Natural killer cell treated with Interleukin-12 subunit alpha and Interleukin-12 subunit beta and Interleukin-15 and Interleukin-18, amount 100 ng/mL, for 72 hours (primary cell): ENCODE data around the gene ARHGEF4. TPM values are rescaled to one million over a fixed set of nuclear protein-coding genes. Genes with fewer than 3 reads are reported as not detected.

Source experiments
- ATAC-seq, 2 donors: fragments of 150-1000 bp; cut with Tn5 transposase in 1 of 2; sonication (Bioruptor Pico), chemical (Tn5 transposase) in 1 of 2; 2 replicates each; pipeline ENCODE4 v1.10.0; 2021
- DNase-seq: peaks from one replicate; pipeline ENCODE4 v3.0.0; 2022; ENCODE audit warnings: low spot score
- H3K27ac Mint-ChIP-seq, 2 donors: 1 replicate in 1 of 2; 2 replicates in 1 of 2; pipeline ENCODE4 v1.8.0; 2022; ENCODE audit warnings: mixed read lengths in 2 of 2, mild to moderate bottlenecking in 1 of 2, moderate library complexity in 1 of 2
- H3K27me3 Mint-ChIP-seq, 2 donors: 1 replicate in 1 of 2; 2 replicates in 1 of 2; pipeline ENCODE4 v1.8.0; 2022; ENCODE audit warnings: mixed read lengths in 2 of 2
- H3K36me3 Mint-ChIP-seq: one replicate; pipeline ENCODE4 v1.8.0; 2022; ENCODE audit warnings: mixed read lengths
- H3K4me1 Mint-ChIP-seq, 2 donors: 1 replicate in 1 of 2; 2 replicates in 1 of 2; pipeline ENCODE4 v1.8.0; 2022; ENCODE audit warnings: low read depth in 2 of 2, mixed read lengths in 2 of 2, mild to moderate bottlenecking in 1 of 2
- H3K4me3 Mint-ChIP-seq: one replicate; pipeline ENCODE4 v1.8.0; 2022; ENCODE audit warnings: mixed read lengths
- H3K9me3 Mint-ChIP-seq: 2 replicates; pipeline ENCODE4 v1.8.0; 2022; ENCODE audit warnings: mixed read lengths
- total RNA-seq, 2 donors: library from RNA; stranded (reverse); gene quantifications; one replicate each; pipeline ENCODE4 v1.2.3, GENCODE V29; 2022

ARHGEF4 gene
- total RNA-seq, 2 donors from 2014 or later = not detected

DNA sequence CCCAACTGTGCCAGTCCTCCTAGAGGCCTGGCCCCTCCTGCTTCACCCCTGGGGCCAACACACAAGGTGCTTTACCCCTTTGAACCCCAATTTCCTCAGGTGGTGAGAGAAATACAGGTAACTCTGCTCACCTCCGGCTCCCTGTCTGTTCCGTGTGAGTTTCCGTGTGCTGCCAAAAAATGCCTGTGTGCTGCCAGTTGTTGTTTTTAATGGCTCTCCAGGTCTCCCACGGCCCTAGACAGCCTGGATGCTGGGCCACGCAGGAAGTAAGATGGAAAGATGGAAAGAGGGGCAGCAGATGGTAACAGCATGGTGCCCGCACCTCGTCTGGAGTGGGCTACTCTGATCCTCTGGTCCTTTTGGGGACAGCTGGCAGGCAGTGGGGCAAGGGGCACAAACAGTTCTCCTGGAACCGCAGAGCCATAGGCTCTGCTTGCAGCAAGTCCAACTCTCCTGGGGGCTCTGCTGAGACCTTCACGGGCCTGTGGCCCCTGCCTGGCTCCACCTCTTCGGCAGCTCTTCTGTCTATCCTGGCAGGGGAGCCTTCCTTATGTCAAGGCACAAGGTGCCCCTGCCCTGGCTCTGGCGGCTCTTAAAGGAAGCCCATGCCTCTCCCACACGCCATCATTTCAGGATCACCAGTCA lies 4.3 kb upstream of the ARHGEF4 start:
- no peaks in the 10 kb centered on the region for H3K9me3 Mint-ChIP-seq
- H3K4me3 Mint-ChIP-seq = no peak overlapping the region
- no peak overlapping the region for H3K27ac Mint-ChIP-seq
- DNase-seq = peak; percentile 22
- H3K4me1 Mint-ChIP-seq = peaks cover 0 to 3% of the 10 kb centered on the region in 2 donors
- no peak for ATAC-seq
- H3K27me3 Mint-ChIP-seq = peaks cover 7 to 19% of the 10 kb centered on the region in 2 donors
- no peaks in the 10 kb centered on the region for H3K36me3 Mint-ChIP-seq

DNA sequence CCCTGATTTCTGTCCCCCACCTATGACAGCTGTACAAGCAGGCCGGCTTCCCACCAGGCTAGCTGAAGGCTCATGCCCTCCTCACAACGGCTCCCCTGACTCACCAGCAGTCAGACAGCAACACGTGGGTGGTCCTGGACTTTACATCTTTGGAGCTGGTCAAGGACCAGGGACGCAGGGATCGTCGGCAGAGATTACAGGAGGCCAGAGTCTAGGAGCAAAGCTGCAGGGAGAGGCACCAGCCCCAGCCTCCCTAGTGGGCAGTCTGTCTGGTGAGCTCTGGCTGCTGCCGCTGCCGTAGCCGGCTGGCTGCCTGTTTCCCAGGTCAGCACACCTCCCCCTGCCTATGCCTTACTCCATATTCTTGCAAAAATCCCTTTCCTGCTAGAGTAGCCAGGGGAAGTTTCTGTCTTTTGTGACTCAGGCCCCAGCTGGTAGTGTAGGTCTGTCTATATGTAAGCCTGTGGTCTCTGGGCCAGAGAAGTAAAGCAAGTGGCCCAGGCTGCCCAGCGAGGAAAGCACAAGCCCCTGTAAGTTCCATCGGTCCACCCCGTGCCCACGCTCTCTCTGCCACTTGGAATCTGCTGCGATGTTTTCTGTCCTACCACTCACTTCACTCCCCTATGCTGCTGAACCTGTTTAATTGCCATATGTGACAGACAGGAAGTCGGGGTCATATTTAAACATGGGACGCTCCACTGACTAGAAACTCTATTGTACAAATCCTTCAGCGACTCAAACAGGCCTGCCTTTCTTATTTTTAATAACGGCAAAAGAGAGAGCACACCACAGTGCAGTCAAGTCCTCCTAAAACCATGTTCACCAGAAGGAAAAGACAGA lies 2.4 kb upstream of the ARHGEF4 start:
- no peak overlapping the region for H3K27ac Mint-ChIP-seq

DNA sequence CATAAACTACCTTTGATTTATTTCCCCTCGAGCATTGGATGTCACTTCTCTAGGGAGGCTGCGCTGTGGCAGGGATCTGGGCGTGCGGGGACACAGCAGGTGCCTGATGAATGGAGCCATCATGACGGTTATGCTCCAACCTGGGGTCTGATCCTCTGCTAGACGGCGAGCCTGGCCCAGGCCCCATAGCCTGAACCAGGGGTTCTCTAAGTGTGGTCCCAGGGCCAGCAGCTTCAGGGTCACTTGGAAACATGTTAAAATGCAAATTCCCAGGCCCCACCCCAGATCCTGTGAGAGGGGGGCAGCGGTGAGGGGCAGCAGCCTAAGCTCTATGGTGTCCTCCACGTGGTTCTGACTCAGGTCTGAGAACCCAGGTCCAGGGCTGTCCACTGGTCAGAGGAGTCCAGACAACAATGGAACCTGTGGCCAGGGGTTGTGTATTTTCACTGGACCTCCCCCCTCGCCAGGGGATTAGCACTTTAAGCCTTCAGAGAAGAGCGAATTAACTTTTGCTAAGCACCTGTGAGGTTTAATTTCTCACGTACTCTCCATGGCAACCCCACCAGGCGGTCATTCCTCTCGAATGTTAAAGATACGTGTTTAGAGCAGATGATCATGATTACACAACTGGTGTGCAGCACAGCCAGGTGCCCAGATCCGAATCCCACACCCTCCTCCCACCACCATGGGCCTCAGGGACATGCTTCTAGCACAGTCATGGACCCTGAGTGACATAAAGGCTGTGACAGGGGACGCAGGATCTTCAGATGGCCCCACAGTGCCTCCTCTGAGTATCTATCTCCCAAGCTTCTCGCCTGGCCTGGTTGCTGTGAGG lies 1.6 kb upstream of the ARHGEF4 start:
- Mint-ChIP-seq H3K36me3 (no peaks in the 10 kb centered on the region), H3K27ac (no peak overlapping the region), H3K4me3 (no peak overlapping the region), H3K9me3 (no peaks in the 10 kb centered on the region), H3K27me3 (peaks cover 13 to 27% of the 10 kb centered on the region in 2 donors), H3K4me1 (peaks cover 0 to 3% of the 10 kb centered on the region in 2 donors)
- ATAC-seq (no peak), DNase-seq (peak; percentile 15)

More for the DNA sequence above, 2.4 kb upstream of the ARHGEF4 start:
- H3K36me3 Mint-ChIP-seq = no peaks in the 10 kb centered on the region
- H3K9me3 Mint-ChIP-seq = no peaks in the 10 kb centered on the region
- DNase-seq (peak; percentile 20), ATAC-seq (no peak)
- H3K4me3 Mint-ChIP-seq = no peak overlapping the region
- peaks cover 13 to 27% of the 10 kb centered on the region in 2 donors for H3K27me3 Mint-ChIP-seq
- peaks cover 0 to 3% of the 10 kb centered on the region in 2 donors for H3K4me1 Mint-ChIP-seq

DNA sequence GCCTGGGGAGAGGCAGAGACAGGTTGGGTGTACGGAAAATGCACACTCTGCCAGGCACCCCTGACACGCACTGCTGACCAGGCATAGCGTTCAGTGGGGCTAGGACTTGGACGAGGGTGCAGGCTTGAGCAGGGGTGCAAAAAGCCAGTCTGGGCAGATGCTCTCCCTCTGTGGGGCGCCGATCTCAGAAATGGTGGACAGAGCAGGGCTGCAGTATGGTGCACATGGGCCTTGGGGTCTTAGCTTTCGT lies 1.0 kb upstream of the ARHGEF4 start:
- Mint-ChIP-seq H3K4me1 (peaks cover 0 to 3% of the 10 kb centered on the region in 2 donors), H3K27me3 (peaks cover 13 to 27% of the 10 kb centered on the region in 2 donors), H3K4me3 (no peak overlapping the region), H3K36me3 (no peaks in the 10 kb centered on the region), H3K27ac (no peak overlapping the region), H3K9me3 (no peaks in the 10 kb centered on the region)
- DNase-seq (peak; percentile 44), ATAC-seq (no peak)

DNA sequence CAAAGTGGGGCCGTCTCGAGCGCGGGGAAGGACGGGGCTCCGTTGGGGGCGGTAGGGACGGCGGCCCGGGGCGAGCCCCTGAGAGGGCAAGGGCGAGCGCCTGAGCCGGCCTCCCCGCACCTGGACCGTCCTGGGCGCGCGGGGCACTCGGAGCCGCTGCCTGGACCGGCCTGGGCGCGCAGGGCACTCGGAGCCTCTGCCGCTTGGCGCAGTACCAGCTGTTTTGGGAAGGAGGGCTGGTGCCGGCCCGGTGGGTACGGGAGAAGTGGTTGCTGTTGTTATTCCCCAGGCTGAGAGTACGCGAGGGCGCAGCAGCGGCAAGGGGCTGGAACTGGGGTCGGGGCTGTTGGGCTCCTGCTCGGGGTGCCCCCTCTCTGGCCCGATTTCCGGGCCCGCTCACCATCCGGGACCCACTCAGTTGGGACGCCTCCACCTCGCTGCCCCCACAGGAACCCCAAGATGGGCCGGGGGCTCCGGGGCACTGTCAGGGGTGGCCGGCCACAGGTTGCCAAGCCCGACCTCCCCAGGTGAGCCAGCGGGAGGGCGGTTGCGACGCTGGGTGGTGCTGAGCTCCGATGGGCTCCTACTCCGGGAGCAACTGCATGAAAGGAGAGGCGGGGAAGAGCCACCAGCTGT lies 579 bp downstream of the ARHGEF4 start:
- Mint-ChIP-seq H3K27ac (no peak overlapping the region), H3K36me3 (no peaks in the 10 kb centered on the region), H3K27me3 (peaks cover 14 to 26% of the 10 kb centered on the region in 2 donors), H3K4me1 (peaks cover 0 to under 1% of the 10 kb centered on the region in 2 donors), H3K4me3 (no peak overlapping the region), H3K9me3 (no peaks in the 10 kb centered on the region)
- DNase-seq = peak; percentile 45
- ATAC-seq = no peak

DNA sequence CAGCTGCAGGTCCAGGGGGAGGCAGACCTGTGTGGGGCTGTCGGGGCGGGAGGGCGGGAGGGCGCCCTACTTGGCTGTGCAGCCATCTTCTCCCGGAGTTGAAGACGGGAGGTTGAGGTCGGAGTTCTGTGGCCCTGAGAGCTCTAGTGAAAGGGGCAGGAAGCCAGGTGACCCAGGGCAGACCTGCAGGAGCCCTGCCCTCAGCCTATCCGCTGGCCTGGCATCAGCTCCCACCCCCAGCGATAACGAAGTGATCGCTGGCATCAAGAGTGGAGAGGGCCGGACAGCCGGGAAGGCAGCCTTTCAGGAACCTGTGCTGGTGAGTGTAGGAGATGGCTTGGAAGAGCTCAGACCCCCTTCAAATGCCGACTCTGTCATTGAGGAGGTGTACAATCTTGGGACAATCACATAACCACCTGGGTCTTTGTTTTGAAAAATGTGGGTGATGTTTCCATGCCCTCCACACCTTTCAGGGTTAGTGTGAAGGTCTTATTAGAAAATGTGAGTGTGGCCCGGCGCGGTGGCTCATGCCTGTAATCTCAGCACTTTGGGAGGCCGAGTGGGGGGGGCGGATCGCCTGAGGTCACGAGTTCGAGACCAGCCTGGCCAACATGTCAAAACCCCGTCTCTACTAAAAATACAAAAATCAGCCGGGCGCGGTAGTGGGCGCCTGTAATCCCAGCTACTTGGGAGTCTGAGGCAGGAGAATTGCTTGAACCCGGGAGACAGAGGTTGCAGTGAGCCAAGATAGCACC lies 1.3 kb downstream of the ARHGEF4 start:
- Mint-ChIP-seq H3K4me3 (no peak overlapping the region), H3K27me3 (peaks cover 13 to 19% of the 10 kb centered on the region in 2 donors), H3K27ac (no peak overlapping the region), H3K36me3 (no peaks in the 10 kb centered on the region), H3K9me3 (no peaks in the 10 kb centered on the region), H3K4me1 (no peaks in the 10 kb centered on the region)
- no peak for ATAC-seq
- DNase-seq = peak; percentile 37

DNA sequence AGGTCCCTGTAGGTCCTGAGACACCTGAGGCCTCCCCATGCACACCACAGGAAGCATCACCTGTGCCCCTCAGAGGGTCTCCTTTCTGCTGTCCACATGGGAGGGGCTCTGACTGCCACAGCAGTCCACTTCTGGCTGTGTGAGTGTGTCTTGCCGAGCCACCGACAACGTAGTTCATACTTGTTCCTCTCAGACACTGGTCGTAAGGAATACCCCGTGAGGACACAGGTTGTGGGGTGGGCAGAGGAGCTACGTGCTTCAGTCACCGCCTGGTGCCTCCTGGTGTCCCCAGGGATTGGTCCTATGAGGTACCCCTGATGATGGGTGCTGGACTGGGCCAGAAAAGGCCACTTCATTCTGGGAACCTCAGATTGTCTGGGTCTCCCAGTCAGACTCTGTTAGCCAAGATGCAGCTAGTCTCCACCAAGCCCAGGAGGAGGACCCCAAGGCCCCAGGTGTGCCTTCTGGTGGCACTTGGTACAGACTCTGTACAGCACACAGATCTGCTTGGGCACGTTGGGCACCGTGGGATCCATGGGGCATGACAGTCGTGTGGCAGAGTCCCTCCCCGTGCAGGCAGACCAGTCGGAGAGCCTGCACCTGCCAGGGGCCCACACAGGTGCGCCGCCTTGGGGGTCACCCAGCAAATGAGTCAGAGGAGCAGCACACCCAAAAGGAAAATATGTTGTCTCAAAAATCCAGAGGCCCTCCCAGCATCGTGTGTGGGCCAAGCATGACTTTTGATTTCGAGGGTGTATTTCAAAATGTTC lies 2.5 kb downstream of the ARHGEF4 start:
- ATAC-seq (no peak), DNase-seq (peak; percentile 41)
- Mint-ChIP-seq H3K4me1 (no peaks in the 10 kb centered on the region), H3K9me3 (no peaks in the 10 kb centered on the region), H3K36me3 (no peaks in the 10 kb centered on the region), H3K27me3 (peaks cover 13 to 15% of the 10 kb centered on the region in 2 donors), H3K4me3 (no peak overlapping the region), H3K27ac (no peak overlapping the region)

DNA sequence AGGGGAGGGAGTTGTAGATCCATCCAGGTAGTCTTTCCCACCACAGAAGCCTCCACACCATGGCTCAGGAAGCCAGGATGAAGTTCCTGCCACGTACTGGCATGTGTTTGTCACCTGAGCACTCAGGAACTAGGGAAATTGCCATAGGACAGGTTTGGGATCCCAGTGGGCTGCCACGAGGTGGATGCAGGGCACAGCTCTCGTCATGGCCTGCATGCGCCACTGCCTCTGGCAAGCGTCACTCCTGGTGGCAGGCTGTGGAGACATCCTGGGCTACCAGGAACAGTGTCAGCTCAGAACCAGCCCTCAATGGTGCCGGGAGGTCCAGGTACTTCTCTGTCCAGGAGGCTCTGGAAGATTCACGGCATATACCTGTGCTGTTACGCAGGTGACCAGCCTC lies 3.8 kb downstream of the ARHGEF4 start:
- Mint-ChIP-seq H3K27ac (no peak overlapping the region), H3K4me3 (no peak overlapping the region), H3K9me3 (no peaks in the 10 kb centered on the region)

DNA sequence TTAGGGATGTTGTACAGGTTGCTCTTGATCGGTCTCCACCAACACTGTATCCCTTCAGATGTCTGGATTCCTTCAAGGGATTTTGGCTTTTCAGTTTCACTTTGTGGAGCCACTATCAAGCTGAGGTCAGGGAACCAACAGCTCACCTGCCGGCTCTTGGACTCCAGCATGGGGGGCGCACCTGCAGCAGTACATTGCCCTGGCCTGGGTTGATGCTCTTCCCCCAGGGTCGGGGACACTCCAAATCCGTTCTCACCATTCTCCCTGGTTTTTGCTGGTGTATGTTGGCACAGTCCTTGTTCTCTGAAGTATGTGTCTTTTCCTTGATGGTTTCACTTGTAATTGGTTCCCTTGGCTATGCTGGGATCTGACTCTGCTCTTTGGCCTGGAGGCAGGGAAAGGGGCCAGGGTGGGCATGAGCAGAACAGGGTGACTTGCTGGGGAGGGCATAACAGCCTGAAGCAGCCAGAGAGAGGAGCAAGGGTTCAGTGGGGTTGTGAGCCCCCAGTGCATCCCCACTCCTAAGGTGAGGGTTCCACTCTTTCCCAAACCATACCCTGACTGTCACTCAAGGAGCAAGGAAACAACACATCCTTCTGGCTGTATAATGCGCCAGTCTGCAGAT lies 5.1 kb downstream of the ARHGEF4 start:
- peaks cover 8 to 10% of the 10 kb centered on the region in 2 donors for H3K27me3 Mint-ChIP-seq
- no peak overlapping the region for H3K4me3 Mint-ChIP-seq
- DNase-seq (peak; percentile 51), ATAC-seq (no peak)
- no peaks in the 10 kb centered on the region for H3K9me3 Mint-ChIP-seq
- H3K27ac Mint-ChIP-seq = no peak overlapping the region
- H3K36me3 Mint-ChIP-seq = no peaks in the 10 kb centered on the region
- no peaks in the 10 kb centered on the region for H3K4me1 Mint-ChIP-seq

More for the DNA sequence above, 3.8 kb downstream of the ARHGEF4 start:
- DNase-seq = peak; percentile 6
- ATAC-seq = no peak
- Mint-ChIP-seq H3K4me1 (no peaks in the 10 kb centered on the region), H3K27me3 (peaks cover 8 to 11% of the 10 kb centered on the region in 2 donors), H3K36me3 (no peaks in the 10 kb centered on the region)

DNA sequence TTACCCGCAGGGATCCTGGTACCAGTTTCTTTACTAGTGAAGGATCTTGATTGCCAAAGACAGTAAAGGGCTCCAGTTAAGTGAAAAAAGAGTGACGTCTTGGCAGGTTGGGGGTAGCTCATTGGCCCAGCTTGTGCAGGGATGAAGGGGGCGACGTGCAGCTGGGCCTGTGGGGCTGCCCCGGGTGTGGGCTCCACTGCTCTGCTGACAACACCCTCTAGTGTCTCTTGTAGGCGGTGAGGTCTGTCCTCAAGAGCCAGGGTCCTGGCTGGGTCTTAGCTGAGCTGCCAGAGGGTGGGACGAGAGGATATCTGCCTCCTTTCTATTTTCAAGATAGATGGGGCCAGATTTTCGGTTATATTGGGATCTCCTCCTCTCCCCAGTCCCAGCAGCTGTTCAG lies 6.1 kb downstream of the ARHGEF4 start:
- Mint-ChIP-seq H3K4me3 (no peak overlapping the region), H3K27ac (no peak overlapping the region), H3K36me3 (no peaks in the 10 kb centered on the region), H3K9me3 (no peaks in the 10 kb centered on the region), H3K4me1 (no peaks in the 10 kb centered on the region), H3K27me3 (peaks cover 8 to 10% of the 10 kb centered on the region in 2 donors)
- ATAC-seq = no peak
- DNase-seq = no peak

DNA sequence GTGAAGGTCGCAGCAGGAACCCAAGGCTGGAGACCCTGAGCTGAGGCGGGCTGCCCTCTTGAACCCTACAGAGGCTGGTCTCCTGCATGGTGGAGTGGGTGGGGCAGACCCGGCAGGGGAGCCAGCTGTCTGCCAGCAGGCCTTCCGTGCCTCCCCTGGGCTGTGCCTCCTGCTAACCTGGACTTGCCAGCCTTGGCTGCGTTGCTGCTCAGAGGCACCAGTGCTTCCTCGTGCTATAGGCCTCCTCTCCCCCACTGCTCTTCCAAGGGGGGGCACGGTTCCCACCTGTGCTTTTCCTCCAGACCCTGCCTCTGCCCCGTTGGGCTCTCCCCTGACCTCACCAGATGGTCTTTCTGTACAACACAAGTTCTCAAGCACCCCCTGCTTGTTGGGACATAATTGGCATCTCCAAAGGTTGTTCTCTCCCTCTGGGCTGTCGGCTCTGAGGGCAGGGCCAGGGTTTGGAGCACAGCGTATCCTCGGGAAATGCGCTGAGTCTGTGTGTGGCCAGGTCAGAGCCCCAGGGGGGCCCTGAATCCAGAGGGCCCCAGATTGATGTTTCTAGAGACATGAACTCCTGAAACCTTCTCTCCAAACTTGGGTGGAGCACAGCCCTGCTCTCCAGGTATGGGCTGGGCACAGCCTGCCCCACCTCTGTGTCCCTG lies 6.7 kb downstream of the ARHGEF4 start:
- no peaks in the 10 kb centered on the region for H3K36me3 Mint-ChIP-seq
- peaks cover 4 to 8% of the 10 kb centered on the region in 2 donors for H3K27me3 Mint-ChIP-seq
- ATAC-seq (no peak), DNase-seq (no peak)
- no peaks in the 10 kb centered on the region for H3K4me1 Mint-ChIP-seq
- H3K4me3 Mint-ChIP-seq = no peak overlapping the region
- H3K9me3 Mint-ChIP-seq = no peaks in the 10 kb centered on the region
- H3K27ac Mint-ChIP-seq = no peak overlapping the region

DNA sequence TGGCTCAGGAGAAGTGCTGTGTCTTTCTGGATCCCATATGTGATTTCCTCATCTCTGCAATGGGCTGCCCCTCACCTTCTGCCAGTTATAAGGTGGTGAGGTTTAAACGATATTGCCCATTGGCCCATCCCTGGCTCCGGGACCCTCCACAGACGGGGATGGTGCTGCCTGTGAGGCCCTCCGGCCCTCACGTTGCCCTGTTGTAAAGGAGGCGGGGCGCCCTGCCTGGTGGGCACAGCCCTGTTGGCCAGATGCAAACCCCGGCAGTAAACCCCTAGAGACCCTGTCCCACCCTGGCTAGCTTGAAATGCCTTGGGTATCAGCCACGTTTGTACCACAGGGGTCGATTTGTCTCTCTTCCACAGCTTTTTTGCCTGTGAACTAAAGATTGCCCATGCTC lies 7.4 kb downstream of the ARHGEF4 start:
- H3K9me3 Mint-ChIP-seq = no peaks in the 10 kb centered on the region
- H3K4me1 Mint-ChIP-seq = no peaks in the 10 kb centered on the region
- no peak for DNase-seq
- no peaks in the 10 kb centered on the region for H3K36me3 Mint-ChIP-seq
- no peak for ATAC-seq
- H3K27ac Mint-ChIP-seq = no peak overlapping the region
- peaks cover 0 to 5% of the 10 kb centered on the region in 2 donors for H3K27me3 Mint-ChIP-seq
- H3K4me3 Mint-ChIP-seq = no peak overlapping the region
